Measurements from ENCODE around the gene LNX1.

LNX1 gene

DNA sequence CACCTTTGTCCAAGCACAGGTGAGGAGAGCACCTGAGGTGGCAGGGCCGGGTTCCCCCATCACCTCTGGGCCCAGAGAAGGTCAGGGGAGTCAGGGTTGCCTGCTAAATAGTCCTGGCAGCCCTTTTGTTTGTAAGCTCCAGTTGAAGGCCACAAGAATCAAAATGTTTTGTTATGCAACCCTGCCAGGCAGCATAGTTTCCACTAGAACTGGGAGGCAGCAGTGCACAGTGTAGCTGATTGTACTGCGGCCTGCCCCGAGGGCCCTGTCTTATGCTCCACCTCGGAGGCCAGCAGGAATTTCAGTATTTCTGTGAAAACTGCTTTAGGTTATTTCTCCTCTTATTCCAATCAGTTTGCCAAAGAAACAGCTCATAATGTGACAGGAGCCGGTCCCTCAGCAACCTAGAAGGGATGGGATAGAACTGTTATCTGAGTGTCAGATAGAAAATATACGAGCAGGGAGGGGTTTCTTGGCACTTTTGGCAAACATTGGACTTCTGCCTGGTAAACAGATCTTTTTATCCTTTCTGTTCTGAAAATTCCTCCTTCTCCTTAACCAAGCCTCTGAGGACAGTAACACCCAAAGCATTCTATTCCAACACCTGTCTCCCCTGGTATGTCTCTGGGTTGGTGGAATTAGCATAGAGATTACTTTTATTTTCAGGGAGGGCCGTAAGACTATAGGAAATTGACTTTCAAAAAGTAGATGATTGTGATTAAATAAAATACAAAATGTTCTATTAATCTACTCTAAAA lies 93.6 kb downstream of the LNX1 start:
- H3K4me3 ChIP-seq (ENCODE audit: low read depth, low read length): no peak overlapping the region
- no peak overlapping the region for H3K27ac ChIP-seq (ENCODE audit: low read depth, low read length)
- H3K36me3 ChIP-seq (ENCODE audit: control insufficient read depth, insufficient read depth, low read length): no peaks in the 10 kb centered on the region
- no peaks in the 10 kb centered on the region for H3K27me3 ChIP-seq (ENCODE audit: control insufficient read depth, insufficient read depth, low read length)
- H3K9ac ChIP-seq (ENCODE audit: low read length): no peak overlapping the region
- peaks cover 7% of the 10 kb centered on the region; the same call in 1 of the 2 replicates for H3K4me1 ChIP-seq (ENCODE audit: control insufficient read depth, insufficient read depth, low read length)
- H3K9me3 ChIP-seq (ENCODE audit: control insufficient read depth, insufficient read depth, low read depth, low read length): no peaks in the 10 kb centered on the region

DNA sequence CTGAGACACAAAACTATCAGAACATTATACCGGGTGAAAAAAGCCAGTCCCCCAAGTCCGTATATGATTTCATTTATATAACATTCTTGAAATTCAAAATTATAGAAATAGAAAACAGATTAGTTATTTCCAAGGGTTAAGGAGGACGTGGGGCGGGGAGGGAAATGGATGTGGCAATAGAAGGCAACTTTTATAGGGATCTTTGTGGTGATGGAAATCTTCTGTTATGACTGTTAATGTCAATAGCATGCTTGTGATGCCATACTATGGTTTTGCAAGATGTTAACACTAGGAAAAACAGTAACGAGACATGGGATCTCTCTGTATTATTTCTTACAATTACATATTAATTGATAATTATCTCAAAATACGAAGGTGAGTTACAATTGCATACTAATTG lies 96.4 kb downstream of the LNX1 start:
- Histone ChIP-seq H3K4me3 (ENCODE audit: low read depth, low read length) (no peak overlapping the region), H3K36me3 (ENCODE audit: control insufficient read depth, insufficient read depth, low read length) (no peaks in the 10 kb centered on the region), H3K9me3 (ENCODE audit: control insufficient read depth, insufficient read depth, low read depth, low read length) (no peaks in the 10 kb centered on the region), H3K9ac (ENCODE audit: low read length) (no peak overlapping the region), H3K27me3 (ENCODE audit: control insufficient read depth, insufficient read depth, low read length) (no peaks in the 10 kb centered on the region), H3K4me1 (ENCODE audit: control insufficient read depth, insufficient read depth, low read length) (peaks cover 7% of the 10 kb centered on the region; the same call in 1 of the 2 replicates), H3K27ac (ENCODE audit: low read depth, low read length) (no peak overlapping the region)

DNA sequence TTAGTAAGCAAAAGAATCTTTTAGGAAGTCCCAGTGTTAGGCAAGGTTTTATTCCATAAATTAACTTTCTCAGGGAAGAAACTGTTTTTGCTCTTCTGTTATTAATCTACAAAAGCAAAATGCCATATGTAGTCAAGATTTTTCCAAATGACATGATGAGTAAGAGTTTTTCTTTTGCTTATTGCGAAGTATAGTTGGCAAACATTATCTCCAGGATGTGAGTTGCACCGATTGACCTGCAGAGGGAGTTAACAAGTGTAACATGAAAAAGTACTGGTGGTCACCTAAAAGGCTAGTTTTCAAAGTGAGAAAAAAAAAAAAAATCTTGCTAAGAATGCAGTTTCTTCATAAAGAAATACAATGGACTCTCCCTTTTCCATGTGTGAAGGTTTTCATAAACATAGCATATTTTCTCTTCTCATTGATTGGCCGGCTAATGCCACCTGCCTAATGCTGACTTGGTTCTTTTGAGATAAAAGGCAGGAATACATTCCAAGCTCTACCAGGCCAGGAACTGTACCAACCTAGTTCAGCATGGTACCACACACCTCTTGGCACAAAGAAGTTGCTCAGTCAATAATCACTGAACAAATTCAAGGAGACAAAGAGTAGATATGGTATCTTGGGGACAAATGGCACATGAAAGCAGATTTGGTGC lies 100.2 kb downstream of the LNX1 start:
- Histone ChIP-seq H3K9ac (ENCODE audit: low read length) (no peak overlapping the region), H3K27ac (ENCODE audit: low read depth, low read length) (no peak overlapping the region), H3K36me3 (ENCODE audit: control insufficient read depth, insufficient read depth, low read length) (no peaks in the 10 kb centered on the region), H3K4me1 (ENCODE audit: control insufficient read depth, insufficient read depth, low read length) (no peaks in the 10 kb centered on the region), H3K4me3 (ENCODE audit: low read depth, low read length) (no peak overlapping the region), H3K9me3 (ENCODE audit: control insufficient read depth, insufficient read depth, low read depth, low read length) (no peaks in the 10 kb centered on the region), H3K27me3 (ENCODE audit: control insufficient read depth, insufficient read depth, low read length) (no peaks in the 10 kb centered on the region)

DNA sequence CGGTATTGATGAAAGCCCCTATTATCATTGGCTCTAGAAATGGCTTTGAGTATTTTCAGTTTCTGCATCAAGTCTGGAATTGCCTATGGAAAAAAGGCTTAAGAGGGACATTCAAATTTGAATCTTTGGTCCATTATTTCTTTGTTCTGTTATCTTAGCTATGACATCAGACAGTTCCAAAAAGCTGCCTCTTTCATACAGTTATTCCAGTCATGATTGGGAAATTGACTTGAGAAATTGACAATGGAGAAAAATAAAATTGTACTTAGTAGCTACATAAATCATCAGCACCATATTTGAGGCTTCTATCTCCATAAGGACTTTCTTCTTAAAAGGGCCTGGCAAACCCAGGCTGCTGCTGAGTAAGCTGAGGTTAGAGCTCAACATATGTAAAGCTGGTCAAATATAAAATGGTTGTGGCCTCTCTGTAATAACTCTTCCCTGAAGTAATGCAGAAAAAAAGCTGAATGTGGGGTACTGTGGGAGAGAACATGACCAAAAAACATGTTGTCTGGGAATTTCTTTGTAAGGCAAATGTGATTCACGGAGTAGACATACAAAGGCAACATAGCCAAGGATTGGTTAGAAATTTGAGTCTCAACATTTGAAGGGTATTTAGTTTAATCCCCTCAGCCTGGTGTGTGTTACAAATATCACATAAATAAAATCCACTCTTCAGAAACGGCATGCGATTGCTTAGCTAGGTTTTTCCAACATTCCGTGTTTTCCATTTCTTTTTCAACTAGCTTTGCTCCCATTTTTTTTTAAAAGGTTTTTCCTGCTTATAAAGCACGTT lies 100.9 kb downstream of the LNX1 start:
- Histone ChIP-seq H3K36me3 (ENCODE audit: control insufficient read depth, insufficient read depth, low read length) (no peaks in the 10 kb centered on the region), H3K9ac (ENCODE audit: low read length) (no peak overlapping the region), H3K9me3 (ENCODE audit: control insufficient read depth, insufficient read depth, low read depth, low read length) (no peaks in the 10 kb centered on the region), H3K27me3 (ENCODE audit: control insufficient read depth, insufficient read depth, low read length) (no peaks in the 10 kb centered on the region), H3K4me3 (ENCODE audit: low read depth, low read length) (no peak overlapping the region), H3K27ac (ENCODE audit: low read depth, low read length) (no peak overlapping the region), H3K4me1 (ENCODE audit: control insufficient read depth, insufficient read depth, low read length) (no peaks in the 10 kb centered on the region)

DNA sequence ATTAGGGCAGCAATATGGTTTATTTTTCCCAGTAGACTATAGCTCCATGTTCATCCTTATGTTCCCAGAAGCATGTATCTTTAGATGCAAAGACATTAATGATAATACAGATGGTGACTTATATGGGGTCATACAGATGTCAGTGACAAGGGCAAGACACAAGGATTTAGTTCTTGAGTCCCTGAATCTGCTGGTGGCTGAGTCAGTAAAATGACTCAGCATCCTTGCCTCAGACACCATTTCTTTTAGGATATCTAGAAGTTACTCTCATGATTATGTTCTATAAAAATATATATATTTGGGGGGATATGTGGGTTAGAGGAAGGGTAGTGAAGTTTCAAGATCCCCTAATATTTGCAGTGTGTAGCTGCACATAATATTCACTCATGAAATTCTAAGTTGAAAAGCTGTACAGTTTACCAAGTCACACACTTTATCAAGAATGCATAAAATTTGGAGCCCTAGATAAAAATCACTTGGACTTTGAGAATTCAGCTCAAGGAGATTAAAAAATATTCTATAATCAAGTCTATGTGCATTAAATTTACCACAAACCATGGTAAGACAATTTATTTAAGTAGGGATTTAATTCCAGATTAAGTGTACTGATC lies 101.9 kb downstream of the LNX1 start:
- Histone ChIP-seq H3K27ac (ENCODE audit: low read depth, low read length) (no peak overlapping the region), H3K9me3 (ENCODE audit: control insufficient read depth, insufficient read depth, low read depth, low read length) (no peaks in the 10 kb centered on the region), H3K9ac (ENCODE audit: low read length) (no peak overlapping the region), H3K27me3 (ENCODE audit: control insufficient read depth, insufficient read depth, low read length) (no peaks in the 10 kb centered on the region), H3K36me3 (ENCODE audit: control insufficient read depth, insufficient read depth, low read length) (no peaks in the 10 kb centered on the region), H3K4me3 (ENCODE audit: low read depth, low read length) (no peak overlapping the region), H3K4me1 (ENCODE audit: control insufficient read depth, insufficient read depth, low read length) (no peaks in the 10 kb centered on the region)

DNA sequence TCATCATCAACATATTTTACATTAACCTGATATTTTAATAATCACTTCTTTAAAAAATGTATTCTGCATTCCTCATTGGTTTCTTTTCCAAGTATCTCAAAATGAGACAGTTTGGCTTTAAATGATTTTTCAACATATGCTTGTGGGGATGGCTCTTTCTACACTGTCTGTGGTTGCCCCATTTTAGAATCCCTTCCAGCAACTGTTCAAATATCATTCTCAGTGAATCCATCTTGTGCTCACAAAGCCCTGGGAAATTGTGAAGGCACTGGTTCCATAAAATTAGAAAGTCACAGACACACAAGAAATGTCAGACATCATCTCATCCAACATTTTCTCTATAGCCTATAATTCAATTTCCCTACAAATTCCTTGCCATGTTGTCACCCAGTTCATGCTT lies 103.5 kb downstream of the LNX1 start:
- Histone ChIP-seq H3K4me1 (ENCODE audit: control insufficient read depth, insufficient read depth, low read length) (no peaks in the 10 kb centered on the region), H3K4me3 (ENCODE audit: low read depth, low read length) (no peak overlapping the region), H3K27me3 (ENCODE audit: control insufficient read depth, insufficient read depth, low read length) (no peaks in the 10 kb centered on the region), H3K36me3 (ENCODE audit: control insufficient read depth, insufficient read depth, low read length) (no peaks in the 10 kb centered on the region), H3K9me3 (ENCODE audit: control insufficient read depth, insufficient read depth, low read depth, low read length) (no peaks in the 10 kb centered on the region), H3K9ac (ENCODE audit: low read length) (no peak overlapping the region), H3K27ac (ENCODE audit: low read depth, low read length) (no peak overlapping the region)

DNA sequence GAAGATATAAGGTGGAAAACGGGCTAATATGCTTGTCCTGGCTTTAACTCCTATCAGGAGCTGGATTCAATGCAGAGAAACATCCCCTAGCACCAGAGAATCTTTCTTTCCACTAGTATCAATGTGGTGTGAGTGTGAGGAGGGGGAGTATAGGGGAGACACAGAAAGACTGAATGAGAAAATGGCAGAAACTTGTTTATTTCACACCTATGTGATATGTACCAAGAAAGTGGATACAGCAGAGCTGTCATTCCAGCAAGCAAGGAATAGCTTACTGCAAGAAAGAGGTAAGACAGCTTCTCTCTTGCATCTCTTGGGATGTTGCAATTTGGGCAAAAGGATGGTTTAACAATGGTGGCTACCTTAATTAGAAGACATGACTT lies 105.6 kb downstream of the LNX1 start:
- Histone ChIP-seq H3K9me3 (ENCODE audit: control insufficient read depth, insufficient read depth, low read depth, low read length) (no peaks in the 10 kb centered on the region), H3K36me3 (ENCODE audit: control insufficient read depth, insufficient read depth, low read length) (no peaks in the 10 kb centered on the region), H3K4me3 (ENCODE audit: low read depth, low read length) (no peak overlapping the region), H3K27me3 (ENCODE audit: control insufficient read depth, insufficient read depth, low read length) (no peaks in the 10 kb centered on the region), H3K27ac (ENCODE audit: low read depth, low read length) (no peak overlapping the region), H3K9ac (ENCODE audit: low read length) (no peak overlapping the region), H3K4me1 (ENCODE audit: control insufficient read depth, insufficient read depth, low read length) (peaks cover 5% of the 10 kb centered on the region; the same call in 1 of the 2 replicates)

DNA sequence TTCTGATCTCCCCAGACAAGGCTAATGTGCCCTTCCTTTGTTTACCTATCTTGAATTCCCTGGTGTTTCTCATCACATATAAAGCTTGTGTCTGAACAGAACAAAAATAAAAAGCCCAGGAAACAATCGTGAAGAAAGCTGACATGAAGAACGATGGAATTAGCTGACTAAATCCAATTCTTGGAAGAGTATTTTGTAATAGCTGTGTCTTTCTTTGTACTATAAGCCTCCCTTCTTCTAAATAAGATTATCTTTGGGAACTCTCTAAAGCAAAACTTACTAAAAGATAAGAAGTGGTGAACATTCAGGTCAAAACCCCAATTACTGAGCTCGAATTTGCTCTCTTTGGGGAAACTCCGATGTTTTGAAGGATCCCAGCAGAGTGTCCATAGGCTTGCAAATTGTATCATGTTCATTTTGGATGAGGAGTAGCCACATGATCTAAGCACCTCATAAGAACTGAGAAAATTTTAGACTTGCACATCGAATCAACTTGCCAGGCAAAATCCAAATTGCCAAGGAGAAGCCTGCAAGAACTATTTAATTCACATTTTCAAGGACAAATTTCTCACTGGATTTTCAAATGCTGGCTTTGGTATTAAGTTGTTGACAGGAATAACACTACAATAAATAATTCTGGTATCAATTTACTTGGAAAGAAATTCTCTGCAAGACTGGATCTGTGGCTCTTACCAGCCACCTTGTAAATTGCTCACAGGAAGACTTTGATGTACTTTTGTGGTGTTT lies 106.2 kb downstream of the LNX1 start:
- Histone ChIP-seq H3K4me1 (ENCODE audit: control insufficient read depth, insufficient read depth, low read length) (peaks cover 5% of the 10 kb centered on the region; the same call in 1 of the 2 replicates), H3K9me3 (ENCODE audit: control insufficient read depth, insufficient read depth, low read depth, low read length) (no peaks in the 10 kb centered on the region), H3K36me3 (ENCODE audit: control insufficient read depth, insufficient read depth, low read length) (no peaks in the 10 kb centered on the region), H3K27me3 (ENCODE audit: control insufficient read depth, insufficient read depth, low read length) (no peaks in the 10 kb centered on the region), H3K9ac (ENCODE audit: low read length) (no peak overlapping the region), H3K27ac (ENCODE audit: low read depth, low read length) (no peak overlapping the region), H3K4me3 (ENCODE audit: low read depth, low read length) (no peak overlapping the region)

DNA sequence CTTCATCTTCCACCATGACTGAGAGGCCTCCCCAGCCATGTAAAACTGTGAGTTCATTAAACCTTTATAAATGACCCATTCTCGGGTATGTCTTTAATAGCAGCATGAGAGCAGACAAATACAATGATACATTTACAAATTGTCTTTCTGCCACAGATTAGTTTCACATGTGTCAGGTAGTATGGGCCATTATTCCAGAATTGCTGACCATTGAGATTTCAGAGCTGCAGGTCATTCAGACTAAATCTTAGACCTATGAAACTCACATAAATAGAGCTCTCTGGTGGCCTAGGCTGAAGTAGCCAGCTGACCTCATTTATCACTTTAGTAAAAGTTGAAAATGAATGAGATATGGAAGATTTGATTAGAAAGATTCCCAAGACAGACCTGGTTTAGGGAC lies 108.0 kb downstream of the LNX1 start:
- Histone ChIP-seq H3K36me3 (ENCODE audit: control insufficient read depth, insufficient read depth, low read length) (no peaks in the 10 kb centered on the region), H3K4me1 (ENCODE audit: control insufficient read depth, insufficient read depth, low read length) (peaks cover 14% of the 10 kb centered on the region; the same call in 1 of the 2 replicates), H3K27me3 (ENCODE audit: control insufficient read depth, insufficient read depth, low read length) (no peaks in the 10 kb centered on the region), H3K27ac (ENCODE audit: low read depth, low read length) (no peak overlapping the region), H3K4me3 (ENCODE audit: low read depth, low read length) (no peak overlapping the region), H3K9me3 (ENCODE audit: control insufficient read depth, insufficient read depth, low read depth, low read length) (no peaks in the 10 kb centered on the region), H3K9ac (ENCODE audit: low read length) (no peak overlapping the region)

DNA sequence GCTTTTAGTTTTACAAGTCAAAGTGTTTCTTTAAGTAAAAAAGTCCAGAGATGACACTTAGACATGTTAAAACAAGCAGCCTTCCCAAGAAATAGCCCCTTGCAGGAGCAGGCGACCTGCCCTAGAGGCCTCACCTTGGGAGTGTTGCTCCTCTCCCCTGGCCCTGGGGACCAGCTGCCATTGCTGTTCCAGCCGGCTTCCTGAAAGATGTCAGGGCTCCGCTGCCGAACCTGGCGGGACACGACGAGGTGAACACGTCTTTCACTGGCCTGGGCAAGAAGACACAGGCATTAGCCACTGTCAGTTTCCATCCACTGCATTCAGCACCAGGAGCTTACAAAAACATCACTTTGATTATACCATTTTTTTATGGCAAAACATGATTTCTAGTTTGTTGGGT lies 109.7 kb downstream of the LNX1 start:
- Histone ChIP-seq H3K9ac (ENCODE audit: low read length) (no peak overlapping the region), H3K27ac (ENCODE audit: low read depth, low read length) (no peak overlapping the region), H3K4me1 (ENCODE audit: control insufficient read depth, insufficient read depth, low read length) (peaks cover 30% of the 10 kb centered on the region), H3K4me3 (ENCODE audit: low read depth, low read length) (no peak overlapping the region), H3K36me3 (ENCODE audit: control insufficient read depth, insufficient read depth, low read length) (no peaks in the 10 kb centered on the region), H3K9me3 (ENCODE audit: control insufficient read depth, insufficient read depth, low read depth, low read length) (no peaks in the 10 kb centered on the region), H3K27me3 (ENCODE audit: control insufficient read depth, insufficient read depth, low read length) (no peaks in the 10 kb centered on the region)
